OCI-LY1 (cell line): ENCODE measurements around the gene ANGPTL8.

Source experiments
- H2AFZ ChIP-seq: fragments of 200-600 bp; sonication (generic), shearing (Covaris generic); 2 replicates; pipeline ENCODE4 v1.6.0; 2014; ENCODE audit warnings: antibody characterized with exemption, mild to moderate bottlenecking, low read length
- H3F3A ChIP-seq: fragments of 200-600 bp; sonication (generic), shearing (Covaris generic); 2 replicates; pipeline ENCODE4 v1.6.0; 2014; ENCODE audit warnings: mild to moderate bottlenecking, antibody characterized with exemption, low read length, moderate library complexity; ENCODE audit not compliant: insufficient read depth
- H3K27ac ChIP-seq: fragments of 200-600 bp; sonication (generic); 2 replicates; pipeline ENCODE4 v1.5.1; 2014; ENCODE audit warnings: low read length, mixed run types, mild to moderate bottlenecking, low read depth; ENCODE audit not compliant: poor library complexity, severe bottlenecking
- H3K27me3 ChIP-seq: fragments of 200-600 bp; sonication (generic); 2 replicates; pipeline ENCODE4 v1.6.0; 2014; ENCODE audit warnings: antibody characterized with exemption, mild to moderate bottlenecking, low read length, moderate library complexity; ENCODE audit not compliant: insufficient read depth
- H3K36me3 ChIP-seq: fragments of 200-600 bp; sonication (generic); 2 replicates; pipeline ENCODE4 v1.6.1; 2014; ENCODE audit warnings: mild to moderate bottlenecking, antibody characterized with exemption, low read length, moderate library complexity, mixed read lengths; ENCODE audit not compliant: insufficient read depth
- H3K4me1 ChIP-seq: fragments of 200-600 bp; sonication (generic); 2 replicates; pipeline ENCODE4 v1.5.1; 2014; ENCODE audit warnings: mild to moderate bottlenecking, low read length, moderate library complexity; ENCODE audit not compliant: insufficient read depth, severe bottlenecking
- H3K4me2 ChIP-seq: fragments of 200-600 bp; sonication (generic), shearing (Covaris generic); 2 replicates; pipeline ENCODE4 v1.6.1; 2014; ENCODE audit warnings: low read length
- H3K4me3 ChIP-seq: fragments of 200-600 bp; sonication (generic); 2 replicates; pipeline ENCODE4 v1.5.1; 2014; ENCODE audit warnings: low read length, low read depth, mild to moderate bottlenecking, mixed read lengths; ENCODE audit not compliant: poor library complexity, severe bottlenecking
- H3K79me2 ChIP-seq: fragments of 200-600 bp; shearing (Covaris generic); 2 replicates; pipeline ENCODE4 v1.6.1; 2016; ENCODE audit warnings: mixed run types, low read length, mixed read lengths; ENCODE audit not compliant: insufficient read depth
- H3K9ac ChIP-seq: fragments of 200-600 bp; sonication (generic), shearing (Covaris generic); 2 replicates; pipeline ENCODE4 v1.6.1; 2014; ENCODE audit warnings: mild to moderate bottlenecking, low read length, mixed read lengths
- H3K9me2 ChIP-seq: fragments of 200-600 bp; sonication (generic), shearing (Covaris generic); 2 replicates; pipeline ENCODE4 v1.6.1; 2014; ENCODE audit warnings: low read depth, mild to moderate bottlenecking, low read length, mixed read lengths
- H3K9me3 ChIP-seq: fragments of 200-600 bp; shearing (Covaris generic); 2 replicates; pipeline ENCODE4 v1.6.1; 2014; ENCODE audit warnings: low read length, mixed read lengths
- H4K20me1 ChIP-seq: fragments of 200-600 bp; sonication (generic), shearing (Covaris generic); 2 replicates; pipeline ENCODE4 v1.6.0; 2016; ENCODE audit warnings: mild to moderate bottlenecking, low read length; ENCODE audit not compliant: insufficient read depth
- CTCF ChIP-seq: fragments of 200-600 bp; sonication (generic), shearing (Covaris generic); IDR thresholded peaks from 2 replicates; pipeline ENCODE4 v1.5.1; 2017; ENCODE audit warnings: mild to moderate bottlenecking, antibody characterized with exemption, low read length, moderate library complexity, mixed read lengths
- EZH2 ChIP-seq: fragments of 200-600 bp; sonication (generic), shearing (Covaris generic); IDR thresholded peaks from 2 replicates; pipeline ENCODE4 v1.8.0; 2017; ENCODE audit warnings: borderline replicate concordance, mixed run types, mild to moderate bottlenecking, antibody characterized with exemption, low read length, moderate library complexity, mixed read lengths

ANGPTL8 gene

GRCh38 chr19:11279505-11280236 lies 40.3 kb downstream of the ANGPTL8 start:
- no peak overlapping the region for H3K4me3 ChIP-seq
- no peak overlapping the region for H3K4me2 ChIP-seq

GRCh38 chr19:11281356-11282049 lies 42.1 kb downstream of the ANGPTL8 start:
- Histone ChIP-seq H3K27me3 (0 out of 2 replicates have a peak, but pooled peaks cover 5% of the 10 kb centered on the region), H3K4me2 (no peak overlapping the region), H3K79me2 (no peaks in the 10 kb centered on the region), H2AFZ (no peak overlapping the region), H3K9me3 (no peaks in the 10 kb centered on the region), H3K4me3 (no peak overlapping the region), H4K20me1 (no peaks in the 10 kb centered on the region), H3K9me2 (no peaks in the 10 kb centered on the region), H3K36me3 (no peaks in the 10 kb centered on the region), H3F3A (no peaks in the 10 kb centered on the region), H3K4me1 (no peaks in the 10 kb centered on the region), H3K27ac (no peak overlapping the region), H3K9ac (no peak overlapping the region)
- TF ChIP-seq EZH2 (no peak), CTCF (no peak)

More at GRCh38 chr19:11279505-11280236, 40.3 kb downstream of the ANGPTL8 start:
- H3K27me3 ChIP-seq = peaks cover 6% of the 10 kb centered on the region; the same call in 1 of the 2 replicates
- no peaks in the 10 kb centered on the region for H3K79me2 ChIP-seq
- no peaks in the 10 kb centered on the region for H3K9me3 ChIP-seq
- H3K9me2 ChIP-seq = no peaks in the 10 kb centered on the region
- H3K27ac ChIP-seq = no peak overlapping the region
- H3K4me1 ChIP-seq = no peaks in the 10 kb centered on the region
- no peaks in the 10 kb centered on the region for H3K36me3 ChIP-seq
- no peaks in the 10 kb centered on the region for H4K20me1 ChIP-seq
- no peak overlapping the region for H2AFZ ChIP-seq
- no peak overlapping the region for H3K9ac ChIP-seq
- TF ChIP-seq CTCF = no peak
- no peak for TF ChIP-seq EZH2
- no peaks in the 10 kb centered on the region for H3F3A ChIP-seq

- Histone ChIP-seq H3K27ac (no peak overlapping the region), H3K4me3 (no peak overlapping the region), H3K9me3 (no peaks in the 10 kb centered on the region), H3K4me2 (no peak overlapping the region), H3K4me1 (no peaks in the 10 kb centered on the region), H3K9ac (no peak overlapping the region), H3K27me3 (0 out of 2 replicates have a peak, but pooled peaks cover 5% of the 10 kb centered on the region), H2AFZ (no peak overlapping the region), H4K20me1 (no peaks in the 10 kb centered on the region), H3K9me2 (no peaks in the 10 kb centered on the region), H3K36me3 (no peaks in the 10 kb centered on the region), H3K79me2 (no peaks in the 10 kb centered on the region), H3F3A (no peaks in the 10 kb centered on the region)
- TF ChIP-seq EZH2 (no peak), CTCF (no peak)
Measured at GRCh38 chr19:11284515-11284914, 45.1 kb downstream of the ANGPTL8 start.
